HepG2 (cell line): ENCODE results near the gene ZNF468. TPM values are rescaled to one million over a fixed set of nuclear protein-coding genes. Genes with fewer than 3 reads are reported as not detected.
"Not testable (repeated sequence)": the region's sequence is repeated elsewhere in the genome, so short reads cannot be mapped to it uniquely, and the experiment has no call there.

Experiments used
- ATAC-seq: fragments of 200-7000 bp; cut with Tn5 transposase; 3 replicates; pipeline ENCODE4 v1.9.1; 2020; ENCODE audit warnings: mild to moderate bottlenecking, moderate library complexity
- BruUV-seq: library from RNA; stranded (reverse); fragments of 400-500 nt; replicated peaks from 2 replicates; lab custom pipeline; 2021; lab: Mats Ljungman, UMichigan
- CTCF ChIA-PET: fragments of 300-600 bp; formaldehyde crosslinking; extraction: SDS; loops from one replicate; lab custom pipeline; 2021; ENCODE audit warnings: low total read pairs, inconsistent platforms, low intra/inter-chr PET ratio; lab: Yijun Ruan, JAX
- POLR2A ChIA-PET: fragments of 350-600 bp; sonication (Branson Sonifier 250); formaldehyde crosslinking; loops from one replicate; lab custom pipeline; 2020; ENCODE audit warnings: antibody characterized with exemption, inconsistent platforms; lab: Yijun Ruan, JAX
- DNase-seq: peaks from one replicate; pipeline ENCODE4 v3.0.0-alpha.2; 2015; ENCODE audit warnings: low spot score
- FAIRE-seq: peaks from 3 replicates; lab custom pipeline; 2011; peaks lifted over from hg19 to GRCh38; lab: Jason Lieb, UNC
- H2AFZ ChIP-seq: one replicate; pipeline ENCODE4 v1.6.1; 2011; ENCODE audit warnings: low read length, inconsistent platforms
- H3K27ac ChIP-seq: fragments of 300-600 bp; 3 replicates; pipeline ENCODE4 v1.8.0; 2011; ENCODE audit warnings: mixed run types, mild to moderate bottlenecking, mixed read lengths, low read length, inconsistent platforms; ENCODE audit not compliant: insufficient read depth; ENCODE audit errors: extremely low read length
- H3K27me3 ChIP-seq, 2 experiments: fragments of 200-600 bp in 1 of 2; 2 replicates in 1 of 2; 3 replicates in 1 of 2; pipeline versions ENCODE4 v1.6.0 to v1.8.0; 2011; ENCODE audit warnings: low read length in 2 of 2, mild to moderate bottlenecking in 2 of 2, moderate library complexity in 2 of 2, inconsistent platforms in 1 of 2; ENCODE audit not compliant: insufficient read depth in 2 of 2, control insufficient read depth in 1 of 2
- H3K36me3 ChIP-seq, 2 experiments: fragments of 200-600 bp in 1 of 2; replicated peaks in 1 of 2; 2 replicates in 1 of 2; 3 replicates in 1 of 2; pipeline versions ENCODE4 v1.5.1 to v1.8.0; 2011; ENCODE audit warnings: low read length in 2 of 2, inconsistent platforms in 1 of 2; ENCODE audit not compliant: insufficient read depth in 2 of 2, control insufficient read depth in 1 of 2
- H3K4me1 ChIP-seq: 2 replicates; pipeline ENCODE4 v1.5.1; 2012; ENCODE audit warnings: low read length, inconsistent platforms; ENCODE audit not compliant: insufficient read depth
- H3K4me2 ChIP-seq: 2 replicates; pipeline ENCODE4 v1.6.0; 2011; ENCODE audit warnings: low read depth, low read length, inconsistent platforms
- H3K4me3 ChIP-seq, 3 experiments: fragments of 200-600 bp in 1 of 3; sonication (generic), shearing (Covaris generic) in 1 of 3; replicated peaks in 1 of 3; 2 replicates each; pipeline ENCODE4 v1.5.1; 2011 to 2016; ENCODE audit warnings: low read length in 3 of 3, inconsistent platforms in 2 of 3, low read depth in 2 of 3, mild to moderate bottlenecking in 2 of 3, control low read depth in 1 of 3, mixed read lengths in 1 of 3; ENCODE audit not compliant: insufficient read depth in 1 of 3
- H3K79me2 ChIP-seq: one replicate; pipeline ENCODE4 v1.6.1; 2011; ENCODE audit warnings: low read length, inconsistent platforms; ENCODE audit not compliant: insufficient read depth
- H3K9ac ChIP-seq: 2 replicates; pipeline ENCODE4 v1.6.0; 2011; ENCODE audit warnings: mild to moderate bottlenecking, low read depth, low read length, inconsistent platforms; ENCODE audit not compliant: insufficient read depth
- H3K9me3 ChIP-seq: 2 replicates; pipeline ENCODE4 v1.5.1; 2012; ENCODE audit warnings: mild to moderate bottlenecking, low read length
- H4K20me1 ChIP-seq: 2 replicates; pipeline ENCODE4 v1.6.0; 2011; ENCODE audit warnings: inconsistent platforms, mild to moderate bottlenecking, low read length, moderate library complexity; ENCODE audit not compliant: insufficient read depth
- CENPT ChIP-seq: sonication (generic); formaldehyde crosslinking; IDR thresholded peaks from 2 replicates; pipeline ENCODE4 v1.8.0; 2022; ENCODE audit warnings: low read depth, mild to moderate bottlenecking, moderate library complexity, missing genetic modification reagents
- HMGXB4 ChIP-seq, 2 experiments: sonication (generic) in 1 of 2; formaldehyde crosslinking in 1 of 2; IDR thresholded peaks; 2 replicates each; pipeline versions ENCODE4 v1.4.0 to v1.6.1; 2018 to 2020; ENCODE audit warnings: missing genetic modification reagents in 2 of 2, borderline replicate concordance in 1 of 2, low read depth in 1 of 2, mild to moderate bottlenecking in 1 of 2, missing biosample characterization in 1 of 2
- IKZF4 ChIP-seq: sonication (generic); formaldehyde crosslinking; IDR thresholded peaks from 2 replicates; pipeline ENCODE4 v1.5.1; 2020; ENCODE audit warnings: borderline replicate concordance, mild to moderate bottlenecking, low read depth, missing genetic modification reagents; ENCODE audit errors: not compliant biosample characterization
- ISL2 ChIP-seq: sonication (generic); formaldehyde crosslinking; IDR thresholded peaks from 2 replicates; pipeline ENCODE4 v1.5.0; 2020; ENCODE audit warnings: missing genetic modification reagents
- MLLT10 ChIP-seq: sonication (generic); formaldehyde crosslinking; IDR thresholded peaks from 2 replicates; pipeline ENCODE4 v1.4.0; 2020; ENCODE audit warnings: missing genetic modification reagents
- SAFB2 ChIP-seq: sonication (generic); formaldehyde crosslinking; IDR thresholded peaks from 2 replicates; pipeline ENCODE4 v1.5.1; 2020; ENCODE audit warnings: missing genetic modification reagents, low read depth, mild to moderate bottlenecking, borderline replicate concordance
- TCF12 ChIP-seq, 2 experiments: fragments of 450-650 bp in 1 of 2; sonication (generic) in 1 of 2; formaldehyde crosslinking in 1 of 2; IDR thresholded peaks; 2 replicates each; pipeline versions ENCODE4 v1.6.1 to v1.8.0; 2017 to 2022; ENCODE audit warnings: antibody characterized with exemption in 1 of 2, mild to moderate bottlenecking in 1 of 2, missing genetic modification reagents in 1 of 2, moderate library complexity in 1 of 2
- ZNF784 ChIP-seq: sonication (generic); formaldehyde crosslinking; IDR thresholded peaks from 2 replicates; pipeline ENCODE4 v1.5.1; 2020; ENCODE audit warnings: missing genetic modification reagents, mild to moderate bottlenecking, borderline replicate concordance
- ZNF841 ChIP-seq: sonication (generic); formaldehyde crosslinking; IDR thresholded peaks from 2 replicates; pipeline ENCODE4 v1.8.1; 2023; ENCODE audit warnings: missing genetic modification reagents, borderline replicate concordance
- WGBS: methylation state at CpG from one replicate; pipeline ENCODE4 v1.1.6; 2017; ENCODE audit warnings: low lambda C conversion rate; 5-methylcytosine and 5-hydroxymethylcytosine counted together
- in situ Hi-C: cut with HindIII; loops from 2 replicates; pipeline ENCODE4 v1.10.0; 2017; ENCODE audit warnings: low pct_unique_long_range_greater_than_20kb; ENCODE audit not compliant: extremely low pct_ligation_motif_present
- intact Hi-C: fragments of 100-400 bp; cut with micrococcal nuclease; formaldehyde crosslinking; loops from one replicate; pipeline ENCODE4 v1.10.0; 2022; ENCODE audit not compliant: unreplicated experiment
- polyA plus RNA-seq, 8 experiments: library from polyadenylated mRNA; depleted of rRNA in 3 of 8; stranded (reverse) in 7 of 8; unstranded in 1 of 8; fragments of >200 nt; fragmentation: Illumina TruSeq in 4 of 8; extraction: Trizol in 4 of 8; gene quantifications; 2 replicates each; pipeline versions ENCODE4 v1.2.1 to v1.2.3, GENCODE V29; 2011 to 2016; ENCODE audit warnings: low read depth in 4 of 8, missing spikeins in 1 of 8, mixed read lengths in 1 of 8; ENCODE audit not compliant: insufficient read depth in 1 of 8
- total RNA-seq, 5 experiments: library from RNA; depleted of rRNA; stranded (reverse); fragments of >200 nt; fragmentation: Illumina TruSeq; extraction: Trizol; gene quantifications; 2 replicates each; pipeline ENCODE4 v1.2.3, GENCODE V29; 2016; ENCODE audit warnings: low read depth in 1 of 5
- TF ChIP-seq, protein P1 (sequence below): sonication (generic); formaldehyde crosslinking; IDR thresholded peaks from 2 replicates; pipeline ENCODE4 v1.9.0; 2021; ENCODE audit warnings: missing genetic modification reagents, mild to moderate bottlenecking, borderline replicate concordance

The ZNF468 gene
- total and polyA plus RNA-seq, 2 of the 13 experiments (the other 11 are each of a cell fraction or from before 2014, with no cell fraction given): 8.0 to 19.7 TPM

GRCh38 chr19:52872996-52873395, 15.6 kb upstream of the ZNF468 start:
- H3K27me3 ChIP-seq, H3K36me3 ChIP-seq, H3K9ac ChIP-seq, DNase-seq, intact Hi-C loops, H3K79me2 ChIP-seq, POLR2A ChIA-PET, H2AFZ ChIP-seq, H4K20me1 ChIP-seq, BruUV-seq, CTCF ChIA-PET, H3K27ac ChIP-seq, H3K4me3 ChIP-seq, H3K4me2 ChIP-seq, ATAC-seq, in situ Hi-C loops, FAIRE-seq, H3K4me1 ChIP-seq: not testable (repeated sequence)
- WGBS: 24% methylated on average over 6 of the region's 6 CpGs
- peaks cover 29% of the 10 kb centered on the region for H3K9me3 ChIP-seq

DNA sequence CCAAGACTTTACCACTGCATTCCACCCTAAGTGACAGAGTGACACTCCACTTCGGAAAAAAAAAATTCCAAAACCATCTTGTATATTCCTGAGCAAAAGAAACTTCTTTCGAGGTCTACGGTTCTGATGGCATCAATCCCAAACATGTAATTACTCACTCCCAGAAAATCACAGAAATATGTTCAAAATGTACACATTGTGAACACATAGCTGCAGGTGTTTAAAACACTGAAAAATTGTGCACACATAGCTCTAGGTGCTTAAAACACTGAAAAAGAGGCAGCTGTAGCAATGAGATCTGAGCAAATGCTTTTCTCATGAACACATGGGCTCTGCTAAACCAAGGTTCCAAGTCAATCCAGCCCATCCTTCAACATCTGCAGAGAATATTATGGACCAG, 14.0 kb upstream of the ZNF468 start:
- BruUV-seq: no TSS peak
- no peak overlapping the region for H3K9ac ChIP-seq
- 8% methylated on average over 3 of the region's 3 CpGs for WGBS
- H4K20me1 ChIP-seq: no peaks in the 10 kb centered on the region
- in situ Hi-C loops: no loop called here
- intact Hi-C loops: no loop called here
- ChIA-PET POLR2A (no interaction called here), CTCF (no interaction called here)
- peaks cover 30% of the 10 kb centered on the region for H3K9me3 ChIP-seq
- no peaks in the 10 kb centered on the region for H3K36me3 ChIP-seq
- no peak overlapping the region for H2AFZ ChIP-seq
- no peak for DNase-seq
- no peaks in the 10 kb centered on the region for H3K79me2 ChIP-seq
- no peak for FAIRE-seq
- H3K4me2 ChIP-seq: no peak overlapping the region
- no peak for ATAC-seq
- no peaks in the 10 kb centered on the region for H3K27me3 ChIP-seq
- no peak overlapping the region for H3K27ac ChIP-seq
- peaks cover 7% of the 10 kb centered on the region; the same call in 1 of the 2 replicates for H3K4me1 ChIP-seq
- no peak overlapping the region for H3K4me3 ChIP-seq
- no peak for TF ChIP-seq MLLT10
- no peak for TF ChIP-seq SAFB2 (CRISPR knock-in tag)
- TF ChIP-seq CENPT (CRISPR knock-in tag): no peak
- TF ChIP-seq, protein P1, sequence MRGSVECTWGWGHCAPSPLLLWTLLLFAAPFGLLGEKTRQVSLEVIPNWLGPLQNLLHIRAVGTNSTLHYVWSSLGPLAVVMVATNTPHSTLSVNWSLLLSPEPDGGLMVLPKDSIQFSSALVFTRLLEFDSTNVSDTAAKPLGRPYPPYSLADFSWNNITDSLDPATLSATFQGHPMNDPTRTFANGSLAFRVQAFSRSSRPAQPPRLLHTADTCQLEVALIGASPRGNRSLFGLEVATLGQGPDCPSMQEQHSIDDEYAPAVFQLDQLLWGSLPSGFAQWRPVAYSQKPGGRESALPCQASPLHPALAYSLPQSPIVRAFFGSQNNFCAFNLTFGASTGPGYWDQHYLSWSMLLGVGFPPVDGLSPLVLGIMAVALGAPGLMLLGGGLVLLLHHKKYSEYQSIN: no peak
- no peak for TF ChIP-seq ISL2
- no peak for TF ChIP-seq ZNF784 (CRISPR knock-in tag)
- TF ChIP-seq IKZF4: no peak
- no peak for TF ChIP-seq HMGXB4 (CRISPR knock-in tag; IDR thresholded peaks at IDR 0.05; ENCODE audit: borderline replicate concordance in 1 of 2, low read depth in 1 of 2)
- no peak for TF ChIP-seq TCF12 (IDR thresholded peaks at IDR 0.05)
- TF ChIP-seq TCF12 (CRISPR knock-in tag; IDR thresholded peaks at IDR 0.05): no peak
- no peak for TF ChIP-seq ZNF841 (CRISPR knock-in tag)
